ENCODE data around the gene CDK4. TPM values are rescaled to one million over a fixed set of nuclear protein-coding genes. Genes with fewer than 3 reads are reported as not detected.

Gene CDK4
- total RNA-seq, 1 experiment from 2014 or later: 210 TPM

- H3K27me3 ChIP-seq (replicated peaks; ENCODE audit: control insufficient read depth, insufficient read depth, low read length): no peaks in the 10 kb centered on the region
- TF ChIP-seq CTCF (IDR thresholded peaks at IDR 0.05; ENCODE audit: insufficient read depth in 1 of 2, low read depth in 1 of 2, low read length in 1 of 2, severe bottlenecking in 1 of 2, unreplicated experiment in 1 of 2): no peak
- Mint-ChIP-seq H3K4me1 (ENCODE audit: low read depth, unreplicated experiment) (peaks cover 8% of the 10 kb centered on the region), H3K4me3 (ENCODE audit: unreplicated experiment) (peak within 1 kb of the TSS; percentile 88), H3K27ac (ENCODE audit: unreplicated experiment) (peak within 1 kb of the TSS; percentile 97), H3K27me3 (ENCODE audit: insufficient read depth, unreplicated experiment) (no peaks in the 10 kb centered on the region), H3K36me3 (ENCODE audit: insufficient read depth, unreplicated experiment) (peaks cover 24% of the 10 kb centered on the region), H3K9me3 (ENCODE audit: unreplicated experiment) (no peaks in the 10 kb centered on the region)
- H3K4me3 ChIP-seq (ENCODE audit: low read depth, low read length): peak within 1 kb of the TSS; percentile 82
- CTCF ChIA-PET: interaction anchor here (0.8 to 1.0 kb wide), 4 partner anchors 9 to 20 kb away, joined by 3 to 6 read pairs (median 4); partner anchors contain the start of genes CDK4 and TSFM
- no peaks in the 10 kb centered on the region for H3K9me3 ChIP-seq
- peak; percentile 94 to 96 for DNase-seq
- POLR2A ChIA-PET: interaction anchor here (0.6 to 1.2 kb wide), 9 partner anchors 10 to 169 kb away, joined by 3 to 7 read pairs (median 3); partner anchors contain the start of genes ATP23, CDK4, CTDSP2 and TSPAN31
- BruUV-seq (replicated peaks): no TSS peak
- H3K4me1 ChIP-seq: peaks cover 14% of the 10 kb centered on the region
- peaks cover 3% of the 10 kb centered on the region for H3K36me3 ChIP-seq (ENCODE audit: control insufficient read depth, insufficient read depth, low read length)
- intact Hi-C loops (cut with micrococcal nuclease; ENCODE audit: unreplicated experiment): loop anchor here (1.0 kb wide), 1 partner anchor 10 kb away; the partner anchor contains the start of gene TSFM
Measured at GRCh38 chr12:57771873-57772428, 19.8 kb upstream of the CDK4 start, which contains the start of gene METTL1. Gene METTL1 (minus strand): TSS chr12:57772105. CDS start chr12:57772083, 22 bp downstream.

GRCh38 chr12:57771236-57771872 lies 19.2 kb upstream of the CDK4 start:
- ChIA-PET CTCF (interaction anchor here (0.9 kb wide), 1 partner anchor 11 kb away, joined by 6 read pairs; no protein-coding TSS in a partner anchor), POLR2A (interaction anchor here (0.9 to 1.2 kb wide), 3 partner anchors 12 to 125 kb away, joined by 3 to 7 read pairs (median 5); partner anchors contain the start of gene CDK4)
- TSS peak; percentile 66 for BruUV-seq (replicated peaks)
- intact Hi-C loops (cut with micrococcal nuclease; ENCODE audit: unreplicated experiment): no loop called here
- Mint-ChIP-seq H3K36me3 (ENCODE audit: insufficient read depth, unreplicated experiment) (peaks cover 26% of the 10 kb centered on the region), H3K4me1 (ENCODE audit: low read depth, unreplicated experiment) (peaks cover 13% of the 10 kb centered on the region), H3K27me3 (ENCODE audit: insufficient read depth, unreplicated experiment) (no peaks in the 10 kb centered on the region), H3K9me3 (ENCODE audit: unreplicated experiment) (no peaks in the 10 kb centered on the region), H3K27ac (ENCODE audit: unreplicated experiment) (peak overlapping the region; percentile 97), H3K4me3 (ENCODE audit: unreplicated experiment) (peak overlapping the region; percentile 88)
- Histone ChIP-seq H3K27me3 (replicated peaks; ENCODE audit: control insufficient read depth, insufficient read depth, low read length) (no peaks in the 10 kb centered on the region), H3K9me3 (no peaks in the 10 kb centered on the region), H3K36me3 (ENCODE audit: control insufficient read depth, insufficient read depth, low read length) (peaks cover 3% of the 10 kb centered on the region), H3K4me3 (ENCODE audit: low read depth, low read length) (peak overlapping the region; percentile 82), H3K4me1 (peaks cover 18% of the 10 kb centered on the region)
- DNase-seq: peak; percentile 90
- no peak for TF ChIP-seq CTCF (IDR thresholded peaks at IDR 0.05; ENCODE audit: insufficient read depth in 1 of 2, low read depth in 1 of 2, low read length in 1 of 2, severe bottlenecking in 1 of 2, unreplicated experiment in 1 of 2)

DNA sequence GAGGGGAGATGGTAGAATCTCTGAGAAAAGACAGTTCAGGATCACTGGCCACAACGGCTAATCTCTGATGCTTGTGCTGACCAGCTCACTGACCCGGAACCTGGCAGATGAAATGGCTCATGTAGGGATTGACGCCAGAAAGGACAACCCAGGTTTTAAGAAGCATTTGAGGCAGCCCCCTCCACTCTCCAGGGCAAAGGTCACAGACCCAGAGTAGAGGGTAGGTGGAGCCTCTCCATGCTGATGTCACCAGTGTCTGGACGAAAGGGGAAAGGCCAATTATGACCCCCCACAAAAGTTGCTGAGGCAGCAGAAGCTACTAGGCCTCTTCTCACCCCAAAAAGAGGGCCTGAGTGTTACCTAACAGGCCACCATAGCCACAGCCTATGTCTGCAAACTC lies 18.6 kb upstream of the CDK4 start:
- ChIA-PET CTCF (no interaction called here), POLR2A (no interaction called here)
- no peak overlapping the region for H3K4me3 ChIP-seq (ENCODE audit: low read depth, low read length)
- Mint-ChIP-seq H3K4me3 (ENCODE audit: unreplicated experiment) (peak overlapping the region; percentile 88), H3K4me1 (ENCODE audit: low read depth, unreplicated experiment) (peaks cover 14% of the 10 kb centered on the region), H3K9me3 (ENCODE audit: unreplicated experiment) (no peaks in the 10 kb centered on the region), H3K36me3 (ENCODE audit: insufficient read depth, unreplicated experiment) (peaks cover 28% of the 10 kb centered on the region), H3K27me3 (ENCODE audit: insufficient read depth, unreplicated experiment) (no peaks in the 10 kb centered on the region), H3K27ac (ENCODE audit: unreplicated experiment) (no peak overlapping the region)
- no peaks in the 10 kb centered on the region for H3K27me3 ChIP-seq (replicated peaks; ENCODE audit: control insufficient read depth, insufficient read depth, low read length)
- H3K4me1 ChIP-seq: peaks cover 18% of the 10 kb centered on the region
- BruUV-seq (replicated peaks): no TSS peak
- intact Hi-C loops (cut with micrococcal nuclease; ENCODE audit: unreplicated experiment): no loop called here
- H3K36me3 ChIP-seq (ENCODE audit: control insufficient read depth, insufficient read depth, low read length): peaks cover 3% of the 10 kb centered on the region
- no peaks in the 10 kb centered on the region for H3K9me3 ChIP-seq
- DNase-seq: no peak
- no peak for TF ChIP-seq CTCF (IDR thresholded peaks at IDR 0.05; ENCODE audit: insufficient read depth in 1 of 2, low read depth in 1 of 2, low read length in 1 of 2, severe bottlenecking in 1 of 2, unreplicated experiment in 1 of 2)
